Measurements from ENCODE around the gene NPTN.

NPTN gene

DNA sequence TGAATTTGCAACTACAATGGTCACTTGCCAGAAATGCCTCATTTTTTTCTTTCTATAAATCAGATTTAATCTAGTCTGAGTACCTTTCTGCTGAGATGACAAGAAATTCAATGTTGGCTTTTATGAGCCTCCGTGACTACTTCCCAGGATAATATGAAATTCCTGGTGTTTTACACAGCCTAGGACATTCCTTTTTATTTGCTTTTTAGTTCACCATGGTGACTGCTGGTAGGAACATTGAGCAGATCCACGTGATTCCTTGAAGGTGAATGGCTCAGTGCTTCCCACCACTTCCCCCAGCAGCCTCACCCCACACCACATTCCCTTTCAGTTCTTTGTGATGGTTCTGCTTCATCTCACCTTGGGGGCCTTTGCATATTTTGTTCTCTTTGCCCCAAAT, 4.3 kb upstream of the NPTN start:
- H3F3A ChIP-seq (ENCODE audit: insufficient read depth), result no peaks in the 10 kb centered on the region
- TF ChIP-seq, protein P1, sequence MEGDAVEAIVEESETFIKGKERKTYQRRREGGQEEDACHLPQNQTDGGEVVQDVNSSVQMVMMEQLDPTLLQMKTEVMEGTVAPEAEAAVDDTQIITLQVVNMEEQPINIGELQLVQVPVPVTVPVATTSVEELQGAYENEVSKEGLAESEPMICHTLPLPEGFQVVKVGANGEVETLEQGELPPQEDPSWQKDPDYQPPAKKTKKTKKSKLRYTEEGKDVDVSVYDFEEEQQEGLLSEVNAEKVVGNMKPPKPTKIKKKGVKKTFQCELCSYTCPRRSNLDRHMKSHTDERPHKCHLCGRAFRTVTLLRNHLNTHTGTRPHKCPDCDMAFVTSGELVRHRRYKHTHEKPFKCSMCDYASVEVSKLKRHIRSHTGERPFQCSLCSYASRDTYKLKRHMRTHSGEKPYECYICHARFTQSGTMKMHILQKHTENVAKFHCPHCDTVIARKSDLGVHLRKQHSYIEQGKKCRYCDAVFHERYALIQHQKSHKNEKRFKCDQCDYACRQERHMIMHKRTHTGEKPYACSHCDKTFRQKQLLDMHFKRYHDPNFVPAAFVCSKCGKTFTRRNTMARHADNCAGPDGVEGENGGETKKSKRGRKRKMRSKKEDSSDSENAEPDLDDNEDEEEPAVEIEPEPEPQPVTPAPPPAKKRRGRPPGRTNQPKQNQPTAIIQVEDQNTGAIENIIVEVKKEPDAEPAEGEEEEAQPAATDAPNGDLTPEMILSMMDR (IDR thresholded peaks at IDR 0.05; ENCODE audit: insufficient read depth, low read length, poor library complexity, severe bottlenecking), result no peak
- no peak for TF ChIP-seq EZH2phosphoT487 (conservative IDR thresholded peaks at IDR 0.05; ENCODE audit: low read length)
- H2AFZ ChIP-seq (ENCODE audit: low read depth, low read length, severe bottlenecking), result no peak overlapping the region
- H3K9me2 ChIP-seq (replicated peaks; ENCODE audit: insufficient read depth, low read length), result no peaks in the 10 kb centered on the region
- H3K27ac ChIP-seq (ENCODE audit: low read depth, low read length), result no peak overlapping the region
- no peak overlapping the region for H3K4me3 ChIP-seq (ENCODE audit: insufficient read depth, low read length, poor library complexity, severe bottlenecking)
- H3K9ac ChIP-seq (ENCODE audit: low read length), result no peak overlapping the region
- H3K9me3 ChIP-seq (ENCODE audit: insufficient read depth, low read length), result no peaks in the 10 kb centered on the region
- no peaks in the 10 kb centered on the region for H3K27me3 ChIP-seq (ENCODE audit: low read length)
- H3K4me2 ChIP-seq (ENCODE audit: low read depth, low read length, poor library complexity, severe bottlenecking), result no peak overlapping the region
- peaks cover 4% of the 10 kb centered on the region for H3K79me2 ChIP-seq (ENCODE audit: insufficient read depth, low read length)
- no peaks in the 10 kb centered on the region for H4K20me1 ChIP-seq (ENCODE audit: low read depth, low read length)
- no peaks in the 10 kb centered on the region for H3K36me3 ChIP-seq (ENCODE audit: low read length)

DNA sequence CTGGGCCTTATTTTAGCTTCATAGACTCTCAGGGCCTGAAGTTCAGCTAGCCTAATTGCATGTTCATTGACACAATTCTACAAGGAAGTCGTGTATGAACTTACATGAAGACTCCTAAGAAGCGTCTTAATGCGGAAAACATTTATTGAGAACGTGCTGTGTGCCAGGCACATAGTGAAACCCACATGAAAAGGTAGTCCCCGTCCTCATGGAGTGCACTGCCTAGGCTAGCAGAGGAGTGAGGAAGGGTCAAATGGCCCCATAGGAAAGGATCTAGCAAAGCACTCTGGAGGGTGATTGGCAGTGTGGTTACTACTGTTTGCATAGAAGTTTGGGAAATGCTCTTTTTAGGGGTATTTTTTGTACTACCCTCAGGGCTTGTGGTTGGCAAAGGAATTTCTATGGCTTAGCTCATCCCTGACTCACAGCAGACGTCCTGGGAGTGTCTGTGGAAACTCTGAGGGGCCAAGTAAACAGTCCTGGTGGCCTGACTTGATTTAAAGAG, 854 bp upstream of the NPTN start:
- Histone ChIP-seq H2AFZ (ENCODE audit: low read depth, low read length, severe bottlenecking) (peak overlapping the region; percentile 57), H3K79me2 (ENCODE audit: insufficient read depth, low read length) (peaks cover 39% of the 10 kb centered on the region), H3K27me3 (ENCODE audit: low read length) (no peaks in the 10 kb centered on the region), H3K4me3 (ENCODE audit: insufficient read depth, low read length, poor library complexity, severe bottlenecking) (peak overlapping the region; percentile 57), H3K4me2 (ENCODE audit: low read depth, low read length, poor library complexity, severe bottlenecking) (peak overlapping the region; percentile 78), H3K36me3 (ENCODE audit: low read length) (no peaks in the 10 kb centered on the region), H4K20me1 (ENCODE audit: low read depth, low read length) (peaks cover 31% of the 10 kb centered on the region), H3K9me3 (ENCODE audit: insufficient read depth, low read length) (no peaks in the 10 kb centered on the region), H3K9me2 (replicated peaks; ENCODE audit: insufficient read depth, low read length) (no peaks in the 10 kb centered on the region), H3K9ac (ENCODE audit: low read length) (peak overlapping the region; percentile 57), H3F3A (ENCODE audit: insufficient read depth) (no peaks in the 10 kb centered on the region; the same call in 1 of the 2 replicates), H3K27ac (ENCODE audit: low read depth, low read length) (no peak overlapping the region)
- no peak for TF ChIP-seq EZH2phosphoT487 (conservative IDR thresholded peaks at IDR 0.05; ENCODE audit: low read length)
- TF ChIP-seq, protein P1 (IDR thresholded peaks at IDR 0.05; ENCODE audit: insufficient read depth, low read length, poor library complexity, severe bottlenecking), result no peak

DNA sequence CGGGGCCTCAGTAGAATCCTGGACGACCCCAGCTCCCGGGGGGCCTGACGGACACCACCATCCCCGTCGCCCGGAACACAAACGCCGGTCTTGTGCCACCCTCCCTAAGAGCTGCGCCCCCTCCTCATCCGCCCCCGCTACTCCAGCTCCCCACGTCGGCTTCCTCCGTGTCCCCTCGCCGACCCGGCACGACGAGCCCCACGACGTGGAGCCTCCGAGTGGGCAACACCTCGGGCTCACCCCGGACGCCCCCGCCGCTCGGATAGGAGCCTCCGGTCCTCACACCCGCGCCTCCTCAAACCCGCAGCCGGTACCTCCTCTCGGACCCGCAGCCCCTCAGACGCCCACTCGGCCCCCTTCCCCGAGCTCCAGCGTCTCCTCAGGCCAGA, 525 bp downstream of the NPTN start:
- no peak overlapping the region for H3K27ac ChIP-seq (ENCODE audit: low read depth, low read length)
- peaks cover 50% of the 10 kb centered on the region for H3K79me2 ChIP-seq (ENCODE audit: insufficient read depth, low read length)

More for the DNA sequence above, 525 bp downstream of the NPTN start:
- H3F3A ChIP-seq (ENCODE audit: insufficient read depth), result no peaks in the 10 kb centered on the region; the same call in 1 of the 2 replicates
- peaks cover 43% of the 10 kb centered on the region for H4K20me1 ChIP-seq (ENCODE audit: low read depth, low read length)
- TF ChIP-seq, protein P1 (IDR thresholded peaks at IDR 0.05; ENCODE audit: insufficient read depth, low read length, poor library complexity, severe bottlenecking), result no peak
- no peak for TF ChIP-seq EZH2phosphoT487 (conservative IDR thresholded peaks at IDR 0.05; ENCODE audit: low read length)
- peak overlapping the region; percentile 85 for H3K9ac ChIP-seq (ENCODE audit: low read length)
- H3K4me2 ChIP-seq (ENCODE audit: low read depth, low read length, poor library complexity, severe bottlenecking), result peak overlapping the region; percentile 80
- no peaks in the 10 kb centered on the region for H3K9me2 ChIP-seq (replicated peaks; ENCODE audit: insufficient read depth, low read length)
- H3K36me3 ChIP-seq (ENCODE audit: low read length), result no peaks in the 10 kb centered on the region
- H3K4me3 ChIP-seq (ENCODE audit: insufficient read depth, low read length, poor library complexity, severe bottlenecking), result peak overlapping the region; percentile 84
- no peaks in the 10 kb centered on the region for H3K27me3 ChIP-seq (ENCODE audit: low read length)
- no peaks in the 10 kb centered on the region for H3K9me3 ChIP-seq (ENCODE audit: insufficient read depth, low read length)
- peak overlapping the region; percentile 11 for H2AFZ ChIP-seq (ENCODE audit: low read depth, low read length, severe bottlenecking)

Measured in SU-DHL-6 (cell line).